HCT116 (cell line): ENCODE measurements around the gene MTHFS. TPM values are rescaled to one million over a fixed set of nuclear protein-coding genes. Genes with fewer than 3 reads are reported as not detected.
A peak's percentile ranks its signal among the peaks of the same experiment; 100 is the strongest.

Experiments used
- ATAC-seq: fragments of 200-7000 bp; cut with Tn5 transposase; 2 replicates; pipeline ENCODE4 v1.9.1; 2020; ENCODE audit warnings: mild to moderate bottlenecking, moderate library complexity
- BruUV-seq: library from RNA; stranded (reverse); fragments of 400-500 nt; replicated peaks from 2 replicates; lab custom pipeline; 2021; lab: Mats Ljungman, UMichigan
- CTCF ChIA-PET: fragments of 300-600 bp; sonication (Branson Sonifier 250); formaldehyde crosslinking; loops from one replicate; lab custom pipeline; 2021; ENCODE audit warnings: antibody characterized with exemption; lab: Charles Lee
- POLR2A ChIA-PET: fragments of 300-600, 350-600 bp; sonication (Branson Sonifier 250); formaldehyde crosslinking; loops from one replicate; lab custom pipeline; 2021; ENCODE audit warnings: antibody characterized with exemption; lab: Charles Lee
- RAD21 ChIA-PET, 2 experiments: fragments of 300-600 bp; sonication (Branson Sonifier 250); formaldehyde crosslinking; loops; one replicate each; lab custom pipeline; 2023; ENCODE audit warnings: low total read pairs in 2 of 2; ENCODE audit not compliant: uncharacterized antibody in 2 of 2, unreplicated experiment in 2 of 2, low non-redundant PET in 1 of 2; lab: Charles Lee
- DNase-seq: peaks from one replicate; pipeline ENCODE4 v3.0.0-alpha.2; 2010; ENCODE audit warnings: low read depth, low spot score
- H2AFZ ChIP-seq: fragments of 200-600 bp; shearing (Covaris generic), sonication (generic); 2 replicates; pipeline ENCODE4 v1.6.1; 2017; ENCODE audit warnings: low read depth, mixed run types, mixed read lengths, antibody characterized with exemption, low read length; ENCODE audit not compliant: poor library complexity, severe bottlenecking
- H3K27ac ChIP-seq: 2 replicates; pipeline ENCODE4 v1.5.1; 2012; ENCODE audit warnings: low read depth, low read length
- H3K27me3 ChIP-seq: fragments of 200-600 bp; sonication (generic); 2 replicates; pipeline ENCODE4 v1.6.1; 2016; ENCODE audit warnings: mixed run types, low read length, mixed read lengths; ENCODE audit not compliant: insufficient read depth
- H3K36me3 ChIP-seq, 2 experiments: fragments of 200-500 bp in 1 of 2; fragments of 200-600 bp in 1 of 2; sonication (Bioruptor generic) in 1 of 2; sonication (generic) in 1 of 2; 2 replicates each; pipeline versions ENCODE4 v1.5.1 to v1.6.1; 2014 to 2016; ENCODE audit warnings: low read length in 2 of 2, inconsistent platforms in 1 of 2, mixed read lengths in 1 of 2, mixed run types in 1 of 2; ENCODE audit not compliant: insufficient read depth in 2 of 2, control insufficient read depth in 1 of 2
- H3K4me1 ChIP-seq, 2 experiments: fragments of 200-600 bp in 1 of 2; sonication (generic) in 1 of 2; 2 replicates each; pipeline versions ENCODE4 v1.5.1 to v1.6.1; 2012 to 2017; ENCODE audit warnings: low read length in 2 of 2, inconsistent platforms in 1 of 2, mild to moderate bottlenecking in 1 of 2, mixed read lengths in 1 of 2, mixed run types in 1 of 2, moderate library complexity in 1 of 2; ENCODE audit not compliant: insufficient read depth in 2 of 2, control insufficient read depth in 1 of 2
- H3K4me2 ChIP-seq: fragments of 200-600 bp; sonication (generic); 2 replicates; pipeline ENCODE4 v1.6.1; 2017; ENCODE audit warnings: mixed run types, low read length, mixed read lengths
- H3K4me3 ChIP-seq, 2 experiments: fragments of 200-600 bp in 1 of 2; sonication (generic) in 1 of 2; replicated peaks in 1 of 2; 2 replicates each; pipeline ENCODE4 v1.5.1; 2011 to 2016; ENCODE audit warnings: low read length in 2 of 2, control low read depth in 1 of 2, low read depth in 1 of 2, mild to moderate bottlenecking in 1 of 2, mixed read lengths in 1 of 2, mixed run types in 1 of 2
- H3K79me2 ChIP-seq: fragments of 200-600 bp; sonication (generic); 2 replicates; pipeline ENCODE4 v1.6.1; 2017; ENCODE audit warnings: mild to moderate bottlenecking, mixed run types, low read length, moderate library complexity, mixed read lengths; ENCODE audit not compliant: insufficient read depth
- H3K9ac ChIP-seq: fragments of 200-600 bp; sonication (generic); 2 replicates; pipeline ENCODE4 v1.6.1; 2016; ENCODE audit warnings: low read length, mixed read lengths
- H3K9me2 ChIP-seq: fragments of 200-600 bp; sonication (generic), shearing (Covaris generic); 2 replicates; pipeline ENCODE4 v1.6.1; 2017; ENCODE audit warnings: mixed run types, mild to moderate bottlenecking, moderate library complexity; ENCODE audit not compliant: insufficient read depth
- H3K9me3 ChIP-seq, 2 experiments: fragments of 200-500 bp in 1 of 2; fragments of 200-600 bp in 1 of 2; sonication (Bioruptor generic) in 1 of 2; sonication (generic) in 1 of 2; 2 replicates each; pipeline ENCODE4 v1.6.1; 2014 to 2017; ENCODE audit warnings: low read length in 2 of 2, mixed read lengths in 2 of 2, inconsistent platforms in 1 of 2, low read depth in 1 of 2, mild to moderate bottlenecking in 1 of 2, mixed run types in 1 of 2, moderate library complexity in 1 of 2; ENCODE audit not compliant: control insufficient read depth in 1 of 2, insufficient read depth in 1 of 2
- H4K20me1 ChIP-seq: fragments of 200-600 bp; sonication (generic), shearing (Covaris generic); 2 replicates; pipeline ENCODE4 v1.6.1; 2017; ENCODE audit warnings: mixed run types, mild to moderate bottlenecking, moderate library complexity; ENCODE audit not compliant: insufficient read depth
- CBX3 ChIP-seq: IDR thresholded peaks from 2 replicates; pipeline ENCODE4 v1.6.1; 2012; ENCODE audit warnings: low read depth
- CEBPB ChIP-seq: IDR thresholded peaks from 2 replicates; pipeline ENCODE4 v1.6.1; 2012; ENCODE audit warnings: low read depth
- EGR1 ChIP-seq: IDR thresholded peaks from 2 replicates; pipeline ENCODE4 v1.6.1; 2012; ENCODE audit warnings: low read depth
- ELF1 ChIP-seq: IDR thresholded peaks from 2 replicates; pipeline ENCODE4 v1.6.1; 2012; ENCODE audit warnings: low read depth, borderline replicate concordance
- POLR2A ChIP-seq: IDR thresholded peaks from 2 replicates; pipeline ENCODE4 v1.7.0; 2011; ENCODE audit warnings: borderline replicate concordance; ENCODE audit not compliant: insufficient read depth, insufficient read length; ENCODE audit errors: extremely low read depth
- POLR2AphosphoS5 ChIP-seq: IDR thresholded peaks from 2 replicates; pipeline ENCODE4 v1.6.1; 2011; ENCODE audit warnings: mild to moderate bottlenecking, low read depth, low read length, moderate library complexity
- RAD21 ChIP-seq: IDR thresholded peaks from 2 replicates; pipeline ENCODE4 v1.6.1; 2012; ENCODE audit warnings: low read depth, mild to moderate bottlenecking
- SIN3A ChIP-seq: IDR thresholded peaks from 2 replicates; pipeline ENCODE4 v1.6.1; 2012; ENCODE audit warnings: low read depth
- SP1 ChIP-seq: IDR thresholded peaks from 2 replicates; pipeline ENCODE4 v1.6.1; 2012; ENCODE audit warnings: low read depth
- SRF ChIP-seq: IDR thresholded peaks from 2 replicates; pipeline ENCODE4 v1.6.1; 2012; ENCODE audit warnings: low read depth
- TCF7L2 ChIP-seq: IDR thresholded peaks from 2 replicates; pipeline ENCODE4 v1.7.0; 2011; ENCODE audit warnings: borderline replicate concordance, inconsistent platforms; ENCODE audit not compliant: insufficient read depth, insufficient read length; ENCODE audit errors: extremely low read depth
- ZBTB33 ChIP-seq: IDR thresholded peaks from 2 replicates; pipeline ENCODE4 v1.6.1; 2011; ENCODE audit warnings: mild to moderate bottlenecking, low read length, moderate library complexity; ENCODE audit not compliant: insufficient replicate concordance; ENCODE audit errors: extremely low read depth
- ZNF274 ChIP-seq: fragments of 200-500 bp; sonication (Bioruptor generic); IDR thresholded peaks from 2 replicates; pipeline ENCODE4 v1.6.1; 2014; ENCODE audit warnings: mild to moderate bottlenecking, low read depth, low read length, inconsistent platforms
- intact Hi-C: fragments of 100-400 bp; cut with micrococcal nuclease; formaldehyde crosslinking; loops from 2 replicates; pipeline ENCODE4 v1.10.0; 2022
- total RNA-seq: library from RNA; stranded (reverse); gene quantifications from one replicate; pipeline ENCODE4 v1.2.1, GENCODE V29; 2021; ENCODE audit not compliant: unreplicated experiment
- TF ChIP-seq, protein P1 (sequence below): IDR thresholded peaks from 2 replicates; pipeline ENCODE4 v1.6.1; 2012

MTHFS gene
- total RNA-seq, 1 experiment from 2014 or later = 30.5 TPM

DNA sequence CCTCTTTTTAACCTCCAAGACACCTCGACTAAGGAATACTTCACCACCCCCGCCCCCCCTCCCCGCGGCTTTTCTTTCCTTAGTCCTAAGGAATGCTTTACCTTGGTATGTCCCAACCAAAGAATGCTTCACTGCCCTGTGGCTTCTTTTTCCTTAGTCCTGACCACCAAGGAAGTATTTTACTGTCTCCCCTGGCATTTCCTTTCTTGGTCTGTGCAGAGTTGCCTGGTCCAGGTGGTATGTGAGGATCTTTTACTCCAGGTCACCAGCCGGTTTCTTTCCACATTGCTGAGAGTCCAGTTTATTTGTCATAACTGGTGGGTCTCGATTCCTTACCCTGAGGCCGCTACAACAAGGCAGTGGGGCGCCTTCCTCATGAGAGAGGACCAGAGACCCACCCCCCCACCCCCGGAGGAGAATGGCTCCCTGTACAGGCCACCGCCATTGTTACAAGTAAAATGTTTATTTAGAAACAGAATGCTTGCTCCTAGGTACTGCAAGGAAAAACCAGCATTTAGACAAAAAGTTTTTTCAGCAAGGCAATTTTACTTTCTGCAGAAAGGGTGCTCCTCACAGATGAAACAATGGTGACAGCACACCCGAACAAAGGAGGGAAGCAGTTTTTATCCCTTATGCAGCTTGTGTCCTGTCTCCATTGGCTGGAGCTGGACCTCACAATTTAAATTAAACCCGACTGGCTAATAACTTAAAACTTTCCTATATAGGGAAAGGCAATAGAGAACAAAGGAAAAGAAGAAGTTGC lies 23.1 kb upstream of the MTHFS start:
- TF ChIP-seq RAD21 (no peak), CBX3 (peak; percentile 84; the same call in 1 of the 2 replicates)
- H3K4me3 ChIP-seq = no peak overlapping the region
- H3K4me1 ChIP-seq = peaks cover 10 to 16% of the 10 kb centered on the region in 2 experiments; a peak in 3 of 4 replicates
- ChIA-PET CTCF (no interaction called here), POLR2A (no interaction called here), RAD21 (no interaction called here)
- H3K27me3 ChIP-seq = no peaks in the 10 kb centered on the region
- H3K36me3 ChIP-seq = peaks cover 2 to 19% of the 10 kb centered on the region in 2 experiments; a peak in 2 of 4 replicates
- H3K4me2 ChIP-seq = no peak overlapping the region
- DNase-seq (no peak), ATAC-seq (no peak)
- intact Hi-C loops = no loop called here
- H2AFZ ChIP-seq = no peak overlapping the region
- H3K79me2 ChIP-seq = peaks cover 29% of the 10 kb centered on the region
- peaks cover 38 to 39% of the 10 kb centered on the region in 2 experiments; a peak in 3 of 4 replicates for H3K9me3 ChIP-seq
- H3K27ac ChIP-seq = no peak overlapping the region
- no peaks in the 10 kb centered on the region for H4K20me1 ChIP-seq
- no TSS peak for BruUV-seq
- no peak overlapping the region for H3K9ac ChIP-seq
- H3K9me2 ChIP-seq = no peaks in the 10 kb centered on the region

DNA sequence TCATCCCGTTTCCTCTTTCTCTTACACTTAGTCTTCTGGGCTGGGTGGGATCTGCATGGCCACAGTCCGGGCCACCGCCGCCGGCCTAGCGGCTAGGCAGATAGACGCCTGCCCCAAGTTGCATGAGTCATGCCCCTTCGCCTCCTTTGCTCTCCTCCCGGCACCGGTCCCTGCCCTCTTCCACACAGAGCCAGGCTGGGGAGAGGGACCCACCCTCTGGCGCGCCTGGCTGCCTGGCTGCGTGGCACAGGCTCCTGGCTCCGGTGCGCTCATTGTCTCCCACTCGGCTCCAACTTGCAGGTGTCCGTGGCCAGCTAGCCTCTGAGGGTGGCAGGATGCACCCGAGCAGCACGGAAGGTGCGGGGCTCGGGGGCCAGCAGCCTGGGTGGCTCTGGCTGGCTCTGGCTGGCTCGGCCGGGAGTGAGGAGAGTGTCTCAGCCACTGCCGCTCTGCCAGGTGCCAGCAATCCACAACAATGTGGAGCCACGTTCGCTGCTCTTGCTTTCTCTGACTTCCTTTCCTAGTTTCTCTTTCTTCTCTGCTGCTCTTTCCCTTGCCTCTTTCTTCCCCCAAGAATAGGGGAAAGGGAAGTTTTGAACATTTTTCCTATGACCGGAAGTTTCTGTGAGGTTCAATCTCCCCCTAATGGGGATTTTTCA lies 22.4 kb upstream of the MTHFS start:
- ChIA-PET RAD21 (no interaction called here), POLR2A (no interaction called here), CTCF (no interaction called here)
- peaks cover 6 to 10% of the 10 kb centered on the region in 2 experiments; a peak in 3 of 4 replicates for H3K4me1 ChIP-seq
- peaks cover 39 to 41% of the 10 kb centered on the region in 2 experiments; a peak in 3 of 4 replicates for H3K9me3 ChIP-seq
- H4K20me1 ChIP-seq = no peaks in the 10 kb centered on the region
- ATAC-seq = no peak
- no peaks in the 10 kb centered on the region for H3K27me3 ChIP-seq
- H3K4me3 ChIP-seq = no peak overlapping the region
- intact Hi-C loops = no loop called here
- H2AFZ ChIP-seq = no peak overlapping the region
- peaks cover 2 to 19% of the 10 kb centered on the region in 2 experiments; a peak in 2 of 4 replicates for H3K36me3 ChIP-seq
- no peaks in the 10 kb centered on the region for H3K9me2 ChIP-seq
- no peak overlapping the region for H3K27ac ChIP-seq
- peaks cover 29% of the 10 kb centered on the region for H3K79me2 ChIP-seq
- DNase-seq = no peak
- BruUV-seq = no TSS peak
- H3K4me2 ChIP-seq = no peak overlapping the region
- H3K9ac ChIP-seq = no peak overlapping the region
- TF ChIP-seq SIN3A = no peak
- no peak for TF ChIP-seq SP1
- no peak for TF ChIP-seq ZNF274
- no peak for TF ChIP-seq POLR2A
- TF ChIP-seq EGR1 = no peak
- no peak for TF ChIP-seq TCF7L2
- no peak for TF ChIP-seq SRF
- TF ChIP-seq CEBPB = no peak
- no peak for TF ChIP-seq RAD21
- TF ChIP-seq, protein P1, sequence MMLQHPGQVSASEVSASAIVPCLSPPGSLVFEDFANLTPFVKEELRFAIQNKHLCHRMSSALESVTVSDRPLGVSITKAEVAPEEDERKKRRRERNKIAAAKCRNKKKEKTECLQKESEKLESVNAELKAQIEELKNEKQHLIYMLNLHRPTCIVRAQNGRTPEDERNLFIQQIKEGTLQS = no peak
- no peak for TF ChIP-seq POLR2AphosphoS5
- TF ChIP-seq ZBTB33 = no peak
- TF ChIP-seq ELF1 = no peak
